IPS DF 6.9 (cell line): ENCODE data around the gene LTC4S.

ENCODE experiments used
- DNase-seq: peaks from one replicate; pipeline ENCODE4 v3.0.0-alpha.2; 2013; ENCODE audit warnings: low read depth, low spot score
- H3K27ac ChIP-seq: one replicate; pipeline ENCODE4 v1.5.1; 2013; ENCODE audit warnings: low read length, control low read depth
- H3K27me3 ChIP-seq: 2 replicates; pipeline ENCODE4 v1.6.1; 2013; ENCODE audit warnings: mild to moderate bottlenecking, low read length; ENCODE audit not compliant: control insufficient read depth, insufficient read depth
- H3K36me3 ChIP-seq: 2 replicates; pipeline ENCODE4 v1.6.1; 2013; ENCODE audit warnings: low read length; ENCODE audit not compliant: control insufficient read depth, insufficient read depth
- H3K4me1 ChIP-seq: 2 replicates; pipeline ENCODE4 v1.6.1; 2013; ENCODE audit warnings: low read length; ENCODE audit not compliant: control insufficient read depth, insufficient read depth
- H3K4me3 ChIP-seq: 2 replicates; pipeline ENCODE4 v1.5.1; 2013; ENCODE audit warnings: mild to moderate bottlenecking, low read length
- H3K9me3 ChIP-seq: 2 replicates; pipeline ENCODE4 v1.6.1; 2013; ENCODE audit warnings: low read length, inconsistent platforms; ENCODE audit not compliant: control insufficient read depth, insufficient read depth
- WGBS: extraction: QIAGEN DNeasy Blood & Tissue Kit; methylation state at CpG from one replicate; pipeline ENCODE4 v1.1.7; 2013; ENCODE audit warnings: mixed read lengths, missing lambda C conversion rate; ENCODE audit not compliant: insufficient read length, insufficient coverage; 5-methylcytosine and 5-hydroxymethylcytosine counted together

The LTC4S gene

DNA sequence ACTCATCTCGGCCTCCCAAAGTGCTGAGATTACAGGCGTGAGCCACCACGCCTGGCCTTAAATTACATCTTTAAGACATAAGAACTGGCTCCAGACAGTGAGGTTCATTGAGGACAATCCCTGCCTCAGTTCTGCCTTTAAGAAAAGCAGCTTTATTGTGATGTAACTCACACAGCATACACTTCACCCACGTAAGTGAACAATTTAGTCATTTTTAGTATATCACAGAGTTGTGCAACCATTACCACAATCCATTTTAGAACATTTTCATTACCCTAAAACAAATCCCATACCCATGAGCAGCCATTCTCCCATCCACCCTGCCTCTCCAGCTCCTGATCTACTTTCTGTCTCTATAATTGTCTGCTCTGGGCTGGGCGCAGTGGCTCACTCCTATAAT lies 24.0 kb upstream of the LTC4S start:
- Histone ChIP-seq H3K4me1 (no peaks in the 10 kb centered on the region), H3K27me3 (no peaks in the 10 kb centered on the region), H3K9me3 (no peaks in the 10 kb centered on the region), H3K27ac (no peak overlapping the region), H3K4me3 (no peak overlapping the region), H3K36me3 (peaks cover 29% of the 10 kb centered on the region)
- WGBS = no CpG with 5 or more reads among the region's 5 CpGs
- DNase-seq = no peak

DNA sequence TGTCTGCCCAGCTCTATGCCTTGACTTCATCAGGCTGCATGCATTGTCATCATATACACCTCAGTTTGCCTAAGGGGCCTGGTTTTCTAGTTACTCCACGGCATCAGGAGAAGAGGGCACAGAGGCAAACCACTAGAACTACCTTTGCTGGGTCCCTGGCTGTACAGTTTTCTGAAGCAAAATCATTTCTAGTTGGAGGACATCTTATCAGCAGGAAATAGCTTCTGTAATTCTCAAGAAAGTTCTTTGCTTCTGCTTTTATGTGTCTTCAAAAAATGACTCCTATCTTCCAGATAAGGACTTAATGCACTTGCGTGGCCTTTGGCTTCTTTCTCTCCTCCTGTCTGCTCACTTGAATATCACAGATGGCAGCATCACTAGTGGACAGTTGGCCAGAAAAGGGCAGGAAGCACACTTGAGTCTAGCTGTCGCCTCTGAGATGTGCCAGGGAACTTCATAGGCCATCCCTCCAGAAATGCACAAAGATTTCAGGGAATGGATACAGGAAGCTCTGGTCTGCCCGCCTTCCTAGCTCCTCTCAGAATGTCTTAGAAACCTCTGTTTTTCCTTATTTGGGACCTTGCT lies 22.4 kb upstream of the LTC4S start:
- DNase-seq = no peak
- peaks cover 20% of the 10 kb centered on the region for H3K36me3 ChIP-seq
- WGBS = no CpG with 5 or more reads among the region's 4 CpGs

DNA sequence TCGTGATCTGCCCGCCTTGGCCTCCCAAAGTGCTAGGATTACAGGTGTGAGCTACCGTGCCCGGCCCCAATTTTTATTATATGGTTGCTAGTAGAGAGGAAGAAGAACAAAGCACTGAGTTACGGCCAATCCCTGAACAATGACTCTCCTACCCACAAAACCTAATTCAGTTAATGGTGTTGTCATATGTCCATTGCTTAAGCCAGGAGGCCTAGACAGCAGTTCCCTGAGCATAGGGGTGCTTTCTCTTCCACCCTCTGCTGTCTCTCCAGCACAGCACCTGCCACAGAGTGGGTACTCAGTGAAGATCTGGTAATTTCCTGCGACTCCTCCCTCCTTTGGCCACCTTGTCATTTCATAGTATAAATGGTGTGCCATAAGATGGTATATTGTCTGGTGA lies 21.4 kb upstream of the LTC4S start:
- H3K36me3 ChIP-seq = peaks cover 21% of the 10 kb centered on the region
- H3K27me3 ChIP-seq = no peaks in the 10 kb centered on the region
- H3K9me3 ChIP-seq = no peaks in the 10 kb centered on the region
- no CpG with 5 or more reads among the region's 6 CpGs for WGBS
- no peak overlapping the region for H3K27ac ChIP-seq
- H3K4me3 ChIP-seq = no peak overlapping the region
- no peak for DNase-seq
- H3K4me1 ChIP-seq = no peaks in the 10 kb centered on the region

More for the DNA sequence above, 22.4 kb upstream of the LTC4S start:
- Histone ChIP-seq H3K4me3 (no peak overlapping the region), H3K9me3 (no peaks in the 10 kb centered on the region), H3K4me1 (no peaks in the 10 kb centered on the region), H3K27ac (no peak overlapping the region), H3K27me3 (no peaks in the 10 kb centered on the region)

DNA sequence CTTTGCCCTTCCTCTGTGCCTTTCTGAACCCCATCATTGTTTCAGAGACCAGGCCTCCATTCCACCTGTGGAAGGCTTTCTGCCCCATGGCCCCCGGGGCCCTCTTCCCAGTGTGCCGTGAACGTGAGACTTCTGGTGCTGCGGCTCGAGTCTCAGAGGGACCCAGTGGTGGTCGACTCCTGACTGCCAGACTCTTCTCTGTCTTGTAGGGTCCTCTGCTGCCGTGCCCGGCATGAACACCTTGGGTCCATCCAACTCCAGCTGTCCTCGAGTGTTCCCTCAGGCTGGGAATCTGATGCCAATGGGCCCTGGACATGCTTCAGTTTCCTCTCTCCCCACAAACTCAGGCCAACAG lies 20.1 kb upstream of the LTC4S start:
- Histone ChIP-seq H3K4me1 (no peaks in the 10 kb centered on the region), H3K4me3 (no peak overlapping the region), H3K27ac (no peak overlapping the region), H3K27me3 (no peaks in the 10 kb centered on the region), H3K36me3 (peaks cover 22% of the 10 kb centered on the region), H3K9me3 (no peaks in the 10 kb centered on the region)
- no peak for DNase-seq
- no CpG with 5 or more reads among the region's 9 CpGs for WGBS

DNA sequence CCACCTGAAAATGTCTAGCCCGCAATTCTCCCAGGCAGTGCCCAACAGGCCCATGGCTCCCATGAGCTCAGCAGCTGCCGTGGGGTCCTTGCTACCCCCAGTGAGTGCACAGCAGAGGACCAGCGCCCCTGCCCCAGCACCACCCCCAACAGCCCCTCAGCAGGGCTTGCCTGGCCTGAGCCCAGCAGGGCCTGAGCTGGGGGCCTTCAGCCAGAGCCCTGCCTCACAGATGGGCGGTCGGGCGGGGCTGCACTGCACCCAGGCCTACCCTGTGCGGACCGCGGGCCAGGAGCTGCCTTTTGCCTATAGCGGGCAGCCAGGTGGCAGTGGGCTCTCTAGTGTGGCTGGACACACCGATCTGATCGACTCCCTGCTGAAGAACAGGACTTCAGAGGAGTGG lies 19.3 kb upstream of the LTC4S start:
- Histone ChIP-seq H3K4me3 (no peak overlapping the region), H3K4me1 (no peaks in the 10 kb centered on the region), H3K9me3 (no peaks in the 10 kb centered on the region), H3K27me3 (no peaks in the 10 kb centered on the region), H3K27ac (no peak overlapping the region), H3K36me3 (peaks cover 22% of the 10 kb centered on the region)
- no CpG with 5 or more reads among the region's 12 CpGs for WGBS
- DNase-seq = no peak

DNA sequence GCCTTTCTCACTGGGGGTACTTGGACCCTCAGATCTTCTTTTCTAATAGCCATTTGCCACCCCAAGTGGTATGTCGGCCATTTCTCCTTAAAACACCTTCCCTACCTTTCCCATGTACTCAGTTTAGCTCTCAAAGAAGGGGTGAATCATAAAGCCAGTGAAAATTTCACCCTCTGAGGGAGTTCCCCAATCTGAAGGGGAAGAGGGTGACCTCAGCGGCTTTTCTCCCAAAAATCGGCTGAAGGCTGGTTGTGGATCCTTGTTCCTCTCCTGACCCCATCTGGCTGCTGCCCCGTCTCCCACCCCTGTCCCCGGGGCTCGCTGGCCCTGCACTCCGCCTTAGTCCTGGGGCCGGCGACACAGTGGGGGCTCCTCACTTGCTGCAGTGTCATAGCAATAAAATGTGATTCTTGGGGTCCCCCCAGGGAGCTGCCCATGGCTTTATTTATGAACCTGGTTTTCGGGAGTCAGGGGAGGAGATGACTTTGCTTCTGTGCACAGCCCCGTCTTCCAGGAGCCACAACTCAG lies 17.3 kb upstream of the LTC4S start:
- Histone ChIP-seq H3K27ac (no peak overlapping the region), H3K9me3 (no peaks in the 10 kb centered on the region), H3K4me1 (no peaks in the 10 kb centered on the region), H3K36me3 (peaks cover 23% of the 10 kb centered on the region), H3K27me3 (no peaks in the 10 kb centered on the region), H3K4me3 (no peak overlapping the region)
- DNase-seq = no peak
- no CpG with 5 or more reads among the region's 11 CpGs for WGBS

DNA sequence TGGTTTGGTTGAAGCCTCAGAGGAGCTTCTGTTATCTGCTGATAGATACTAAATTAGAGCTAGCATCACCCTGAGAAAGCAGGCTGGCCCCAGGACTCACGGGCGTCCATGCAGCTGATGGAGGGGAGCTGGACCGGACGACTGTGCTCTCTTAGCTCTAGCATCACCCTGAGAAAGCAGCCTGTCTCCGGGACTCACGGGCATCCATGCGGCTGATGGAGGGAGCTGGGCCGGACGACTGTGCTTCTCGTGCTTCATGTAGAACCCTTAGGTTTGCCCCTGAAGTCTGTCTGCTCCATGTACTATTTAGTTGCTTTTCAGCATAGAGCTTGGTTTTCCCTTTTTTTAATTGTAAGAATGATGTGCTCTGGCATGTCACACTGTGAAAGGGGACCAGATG lies 16.3 kb upstream of the LTC4S start:
- H3K4me1 ChIP-seq = no peaks in the 10 kb centered on the region
- no CpG with 5 or more reads among the region's 10 CpGs for WGBS
- H3K36me3 ChIP-seq = peaks cover 19% of the 10 kb centered on the region
- no peak overlapping the region for H3K27ac ChIP-seq
- DNase-seq = no peak
- H3K9me3 ChIP-seq = no peaks in the 10 kb centered on the region
- no peaks in the 10 kb centered on the region for H3K27me3 ChIP-seq
- no peak overlapping the region for H3K4me3 ChIP-seq

DNA sequence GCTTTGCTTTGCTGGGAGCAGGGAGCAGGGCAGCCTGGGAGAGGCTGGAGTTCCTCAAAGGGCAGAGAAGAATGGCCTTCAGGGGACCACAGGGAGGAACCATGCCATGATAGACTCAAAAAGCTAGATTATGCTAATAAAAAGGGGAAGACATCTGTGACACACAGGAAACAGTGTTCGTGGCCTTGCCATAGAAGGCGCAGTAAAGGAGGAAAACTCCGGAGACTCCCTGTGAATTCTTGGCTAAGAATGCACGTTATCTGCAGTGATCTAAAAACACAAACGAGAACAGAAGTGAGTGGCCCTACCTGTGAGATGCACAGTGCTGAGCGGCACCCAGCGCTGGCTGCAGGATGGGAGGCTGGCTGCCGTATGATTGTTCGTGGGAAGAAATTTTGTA lies 15.9 kb upstream of the LTC4S start:
- Histone ChIP-seq H3K9me3 (no peaks in the 10 kb centered on the region), H3K36me3 (peaks cover 16% of the 10 kb centered on the region), H3K4me1 (no peaks in the 10 kb centered on the region), H3K27me3 (no peaks in the 10 kb centered on the region), H3K27ac (no peak overlapping the region), H3K4me3 (no peak overlapping the region)
- no CpG with 5 or more reads among the region's 9 CpGs for WGBS
- DNase-seq = no peak

DNA sequence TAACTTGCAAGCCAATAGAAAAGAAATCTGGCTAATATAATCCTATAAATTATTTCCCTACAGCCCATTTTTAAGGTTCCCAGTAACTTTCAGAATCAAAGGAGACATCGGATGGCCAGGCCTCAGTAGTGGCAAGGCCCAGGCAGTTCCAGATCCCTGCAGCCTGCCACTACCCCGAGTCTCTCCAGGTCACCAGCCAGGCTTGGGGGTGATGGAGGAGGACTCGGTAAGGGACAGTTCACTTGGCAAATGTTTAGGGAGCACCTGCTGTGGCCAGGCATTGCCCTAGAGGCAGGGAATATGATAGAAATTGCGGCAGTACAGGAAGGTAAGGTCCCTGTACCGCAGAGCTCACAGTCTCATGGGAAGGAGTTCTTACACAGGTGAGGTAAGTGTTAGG lies 15.2 kb upstream of the LTC4S start:
- no peak overlapping the region for H3K27ac ChIP-seq
- no peak for DNase-seq
- no CpG with 5 or more reads among the region's 5 CpGs for WGBS
- no peak overlapping the region for H3K4me3 ChIP-seq
- peaks cover 14% of the 10 kb centered on the region for H3K36me3 ChIP-seq
- no peaks in the 10 kb centered on the region for H3K27me3 ChIP-seq
- no peaks in the 10 kb centered on the region for H3K4me1 ChIP-seq
- H3K9me3 ChIP-seq = no peaks in the 10 kb centered on the region

DNA sequence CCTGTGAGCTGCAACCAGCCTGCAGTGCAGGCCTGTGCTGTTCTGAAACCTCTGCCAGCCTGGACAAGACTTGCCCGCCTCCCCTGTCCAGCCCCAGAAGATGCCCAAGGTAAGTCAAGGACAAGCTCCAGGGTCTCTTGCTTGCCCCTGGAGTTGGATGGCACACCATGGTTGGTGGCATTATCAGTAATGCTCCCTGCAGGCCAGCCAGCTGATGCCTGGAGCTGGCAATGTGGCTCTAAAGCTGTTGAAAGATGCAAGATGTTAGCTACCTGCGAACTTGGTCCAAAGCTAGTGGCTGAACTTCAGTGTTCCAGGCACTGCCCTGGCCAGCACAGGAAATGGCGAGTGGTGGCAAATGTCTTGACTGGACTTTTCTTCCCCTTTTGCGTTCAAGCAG lies 14.0 kb upstream of the LTC4S start:
- no CpG with 5 or more reads among the region's 4 CpGs for WGBS

DNA sequence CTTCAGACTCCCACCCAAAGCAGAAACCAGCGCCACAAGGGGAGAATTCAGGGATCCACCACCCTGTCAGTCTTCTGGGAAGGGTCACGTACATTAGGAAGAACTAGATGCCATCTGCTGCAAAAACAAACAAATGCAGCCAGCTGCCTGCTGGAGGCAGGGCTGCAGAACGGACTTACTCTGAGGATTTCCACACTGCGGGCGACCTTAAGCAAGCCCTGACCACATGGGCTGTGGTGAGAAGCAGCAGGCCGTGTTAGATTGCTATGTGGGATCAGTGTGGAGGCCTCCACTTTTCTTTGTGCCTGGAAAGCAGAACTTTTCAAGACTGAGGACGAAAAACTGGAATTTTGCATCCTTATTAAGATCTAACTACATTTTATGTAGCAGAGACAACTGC lies 13.4 kb upstream of the LTC4S start:
- Histone ChIP-seq H3K36me3 (peaks cover 7% of the 10 kb centered on the region; the same call in 1 of the 2 replicates), H3K9me3 (no peaks in the 10 kb centered on the region), H3K4me3 (no peak overlapping the region), H3K4me1 (no peaks in the 10 kb centered on the region), H3K27ac (no peak overlapping the region), H3K27me3 (no peaks in the 10 kb centered on the region)
- no peak for DNase-seq
- no CpG with 5 or more reads among the region's 7 CpGs for WGBS

More for the DNA sequence above, 14.0 kb upstream of the LTC4S start:
- Histone ChIP-seq H3K36me3 (peaks cover 7% of the 10 kb centered on the region), H3K27me3 (no peaks in the 10 kb centered on the region), H3K4me3 (no peak overlapping the region), H3K9me3 (no peaks in the 10 kb centered on the region), H3K4me1 (no peaks in the 10 kb centered on the region), H3K27ac (no peak overlapping the region)
- no peak for DNase-seq
